HCT116 (cell line): Measurements from ENCODE around the gene SLAIN2. TPM values are rescaled to one million over a fixed set of nuclear protein-coding genes. Genes with fewer than 3 reads are reported as not detected.

ENCODE experiments used
- ATAC-seq: fragments of 200-7000 bp; cut with Tn5 transposase; 2 replicates; pipeline ENCODE4 v1.9.1; 2020; ENCODE audit warnings: mild to moderate bottlenecking, moderate library complexity
- BruUV-seq: library from RNA; stranded (reverse); fragments of 400-500 nt; replicated peaks from 2 replicates; lab custom pipeline; 2021; lab: Mats Ljungman, UMichigan
- CTCF ChIA-PET: fragments of 300-600 bp; sonication (Branson Sonifier 250); formaldehyde crosslinking; loops from one replicate; lab custom pipeline; 2021; ENCODE audit warnings: antibody characterized with exemption; lab: Charles Lee
- POLR2A ChIA-PET: fragments of 300-600, 350-600 bp; sonication (Branson Sonifier 250); formaldehyde crosslinking; loops from one replicate; lab custom pipeline; 2021; ENCODE audit warnings: antibody characterized with exemption; lab: Charles Lee
- RAD21 ChIA-PET, 2 experiments: fragments of 300-600 bp; sonication (Branson Sonifier 250); formaldehyde crosslinking; loops; one replicate each; lab custom pipeline; 2023; ENCODE audit warnings: low total read pairs in 2 of 2; ENCODE audit not compliant: uncharacterized antibody in 2 of 2, unreplicated experiment in 2 of 2, low non-redundant PET in 1 of 2; lab: Charles Lee
- DNase-seq: peaks from one replicate; pipeline ENCODE4 v3.0.0-alpha.2; 2010; ENCODE audit warnings: low read depth, low spot score
- H2AFZ ChIP-seq: fragments of 200-600 bp; shearing (Covaris generic), sonication (generic); 2 replicates; pipeline ENCODE4 v1.6.1; 2017; ENCODE audit warnings: low read depth, mixed run types, mixed read lengths, antibody characterized with exemption, low read length; ENCODE audit not compliant: poor library complexity, severe bottlenecking
- H3K27ac ChIP-seq: 2 replicates; pipeline ENCODE4 v1.5.1; 2012; ENCODE audit warnings: low read depth, low read length
- H3K27me3 ChIP-seq: fragments of 200-600 bp; sonication (generic); 2 replicates; pipeline ENCODE4 v1.6.1; 2016; ENCODE audit warnings: mixed run types, low read length, mixed read lengths; ENCODE audit not compliant: insufficient read depth
- H3K36me3 ChIP-seq, 2 experiments: fragments of 200-500 bp in 1 of 2; fragments of 200-600 bp in 1 of 2; sonication (Bioruptor generic) in 1 of 2; sonication (generic) in 1 of 2; 2 replicates each; pipeline versions ENCODE4 v1.5.1 to v1.6.1; 2014 to 2016; ENCODE audit warnings: low read length in 2 of 2, inconsistent platforms in 1 of 2, mixed read lengths in 1 of 2, mixed run types in 1 of 2; ENCODE audit not compliant: insufficient read depth in 2 of 2, control insufficient read depth in 1 of 2
- H3K4me1 ChIP-seq, 2 experiments: fragments of 200-600 bp in 1 of 2; sonication (generic) in 1 of 2; 2 replicates each; pipeline versions ENCODE4 v1.5.1 to v1.6.1; 2012 to 2017; ENCODE audit warnings: low read length in 2 of 2, inconsistent platforms in 1 of 2, mild to moderate bottlenecking in 1 of 2, mixed read lengths in 1 of 2, mixed run types in 1 of 2, moderate library complexity in 1 of 2; ENCODE audit not compliant: insufficient read depth in 2 of 2, control insufficient read depth in 1 of 2
- H3K4me2 ChIP-seq: fragments of 200-600 bp; sonication (generic); 2 replicates; pipeline ENCODE4 v1.6.1; 2017; ENCODE audit warnings: mixed run types, low read length, mixed read lengths
- H3K4me3 ChIP-seq, 2 experiments: fragments of 200-600 bp in 1 of 2; sonication (generic) in 1 of 2; replicated peaks in 1 of 2; 2 replicates each; pipeline ENCODE4 v1.5.1; 2011 to 2016; ENCODE audit warnings: low read length in 2 of 2, control low read depth in 1 of 2, low read depth in 1 of 2, mild to moderate bottlenecking in 1 of 2, mixed read lengths in 1 of 2, mixed run types in 1 of 2
- H3K79me2 ChIP-seq: fragments of 200-600 bp; sonication (generic); 2 replicates; pipeline ENCODE4 v1.6.1; 2017; ENCODE audit warnings: mild to moderate bottlenecking, mixed run types, low read length, moderate library complexity, mixed read lengths; ENCODE audit not compliant: insufficient read depth
- H3K9ac ChIP-seq: fragments of 200-600 bp; sonication (generic); 2 replicates; pipeline ENCODE4 v1.6.1; 2016; ENCODE audit warnings: low read length, mixed read lengths
- H3K9me2 ChIP-seq: fragments of 200-600 bp; sonication (generic), shearing (Covaris generic); 2 replicates; pipeline ENCODE4 v1.6.1; 2017; ENCODE audit warnings: mixed run types, mild to moderate bottlenecking, moderate library complexity; ENCODE audit not compliant: insufficient read depth
- H3K9me3 ChIP-seq, 2 experiments: fragments of 200-500 bp in 1 of 2; fragments of 200-600 bp in 1 of 2; sonication (Bioruptor generic) in 1 of 2; sonication (generic) in 1 of 2; 2 replicates each; pipeline ENCODE4 v1.6.1; 2014 to 2017; ENCODE audit warnings: low read length in 2 of 2, mixed read lengths in 2 of 2, inconsistent platforms in 1 of 2, low read depth in 1 of 2, mild to moderate bottlenecking in 1 of 2, mixed run types in 1 of 2, moderate library complexity in 1 of 2; ENCODE audit not compliant: control insufficient read depth in 1 of 2, insufficient read depth in 1 of 2
- H4K20me1 ChIP-seq: fragments of 200-600 bp; sonication (generic), shearing (Covaris generic); 2 replicates; pipeline ENCODE4 v1.6.1; 2017; ENCODE audit warnings: mixed run types, mild to moderate bottlenecking, moderate library complexity; ENCODE audit not compliant: insufficient read depth
- EZH2 ChIP-seq: fragments of 200-600 bp; sonication (generic); IDR thresholded peaks from 2 replicates; pipeline ENCODE4 v1.6.1; 2017; ENCODE audit warnings: antibody characterized with exemption, mixed run types
- FOSL1 ChIP-seq: IDR thresholded peaks from 2 replicates; pipeline ENCODE4 v1.6.1; 2012; ENCODE audit warnings: low read depth
- JUND ChIP-seq: IDR thresholded peaks from 2 replicates; pipeline ENCODE4 v1.6.1; 2012
- intact Hi-C: fragments of 100-400 bp; cut with micrococcal nuclease; formaldehyde crosslinking; loops from 2 replicates; pipeline ENCODE4 v1.10.0; 2022
- total RNA-seq: library from RNA; stranded (reverse); gene quantifications from one replicate; pipeline ENCODE4 v1.2.1, GENCODE V29; 2021; ENCODE audit not compliant: unreplicated experiment
- TF ChIP-seq, protein P1 (sequence below): IDR thresholded peaks from 2 replicates; pipeline ENCODE4 v1.6.1; 2012; ENCODE audit warnings: low read depth

Gene SLAIN2
- total RNA-seq, 1 experiment from 2014 or later: 50.3 TPM

DNA sequence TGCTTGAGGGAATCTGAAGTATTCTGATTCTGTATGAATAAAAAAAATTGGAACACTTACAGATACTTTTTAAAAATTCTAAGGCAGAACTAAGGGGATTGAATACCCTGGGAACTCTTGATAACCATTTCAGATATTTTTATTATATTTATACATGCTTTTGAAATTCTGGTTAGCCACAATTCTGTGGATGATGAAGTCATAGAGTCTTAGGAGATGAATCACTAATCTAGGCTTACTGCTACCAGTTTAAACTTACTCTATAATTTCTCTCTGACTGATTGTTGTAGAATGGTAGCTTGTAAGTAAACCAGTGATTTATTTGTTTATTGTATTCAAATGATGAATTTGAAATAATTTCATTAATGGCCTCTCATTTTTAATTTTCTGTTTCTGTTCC is 11.4 kb upstream of the SLAIN2 start:
- Histone ChIP-seq H3K79me2 (no peaks in the 10 kb centered on the region), H4K20me1 (no peaks in the 10 kb centered on the region), H3K9me3 (no peaks in the 10 kb centered on the region), H3K4me1 (peaks cover 0 to 22% of the 10 kb centered on the region in 2 experiments; a peak in 2 of 4 replicates), H3K27me3 (no peaks in the 10 kb centered on the region), H3K4me3 (peak overlapping the region in 1 of 2 experiments; percentile 6; a peak in 1 of 4 replicates), H3K27ac (no peak overlapping the region), H3K9me2 (no peaks in the 10 kb centered on the region), H3K9ac (no peak overlapping the region), H3K36me3 (no peaks in the 10 kb centered on the region), H3K4me2 (peak overlapping the region; percentile 50; the same call in 1 of the 2 replicates), H2AFZ (peak overlapping the region; percentile 50)
- ATAC-seq (peak; percentile 50; the same call in 1 of the 2 replicates), DNase-seq (no peak)
- intact Hi-C loops: no loop called here
- RAD21 ChIA-PET: no interaction called here
- peak; percentile 62; the same call in 1 of the 2 replicates for TF ChIP-seq FOSL1
- TF ChIP-seq EZH2: no peak
- peak; percentile 49; the same call in 1 of the 2 replicates for TF ChIP-seq JUND
- TF ChIP-seq, protein P1, sequence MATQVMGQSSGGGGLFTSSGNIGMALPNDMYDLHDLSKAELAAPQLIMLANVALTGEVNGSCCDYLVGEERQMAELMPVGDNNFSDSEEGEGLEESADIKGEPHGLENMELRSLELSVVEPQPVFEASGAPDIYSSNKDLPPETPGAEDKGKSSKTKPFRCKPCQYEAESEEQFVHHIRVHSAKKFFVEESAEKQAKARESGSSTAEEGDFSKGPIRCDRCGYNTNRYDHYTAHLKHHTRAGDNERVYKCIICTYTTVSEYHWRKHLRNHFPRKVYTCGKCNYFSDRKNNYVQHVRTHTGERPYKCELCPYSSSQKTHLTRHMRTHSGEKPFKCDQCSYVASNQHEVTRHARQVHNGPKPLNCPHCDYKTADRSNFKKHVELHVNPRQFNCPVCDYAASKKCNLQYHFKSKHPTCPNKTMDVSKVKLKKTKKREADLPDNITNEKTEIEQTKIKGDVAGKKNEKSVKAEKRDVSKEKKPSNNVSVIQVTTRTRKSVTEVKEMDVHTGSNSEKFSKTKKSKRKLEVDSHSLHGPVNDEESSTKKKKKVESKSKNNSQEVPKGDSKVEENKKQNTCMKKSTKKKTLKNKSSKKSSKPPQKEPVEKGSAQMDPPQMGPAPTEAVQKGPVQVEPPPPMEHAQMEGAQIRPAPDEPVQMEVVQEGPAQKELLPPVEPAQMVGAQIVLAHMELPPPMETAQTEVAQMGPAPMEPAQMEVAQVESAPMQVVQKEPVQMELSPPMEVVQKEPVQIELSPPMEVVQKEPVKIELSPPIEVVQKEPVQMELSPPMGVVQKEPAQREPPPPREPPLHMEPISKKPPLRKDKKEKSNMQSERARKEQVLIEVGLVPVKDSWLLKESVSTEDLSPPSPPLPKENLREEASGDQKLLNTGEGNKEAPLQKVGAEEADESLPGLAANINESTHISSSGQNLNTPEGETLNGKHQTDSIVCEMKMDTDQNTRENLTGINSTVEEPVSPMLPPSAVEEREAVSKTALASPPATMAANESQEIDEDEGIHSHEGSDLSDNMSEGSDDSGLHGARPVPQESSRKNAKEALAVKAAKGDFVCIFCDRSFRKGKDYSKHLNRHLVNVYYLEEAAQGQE: no peak
- no TSS peak for BruUV-seq
- POLR2A ChIA-PET: no interaction called here
- CTCF ChIA-PET: interaction anchor here (1.2 kb wide), 1 partner anchor 39 kb away, joined by 3 read pairs; no protein-coding TSS in a partner anchor
